Upper lobe of right lung (tissue), 1 donor: ENCODE measurements around the gene GTF2F2. TPM values are rescaled to one million over a fixed set of nuclear protein-coding genes. Genes with fewer than 3 reads are reported as not detected.

ENCODE experiments used
- ATAC-seq: fragments of 200-7000 bp; cut with Tn5 transposase; one replicate; pipeline ENCODE4 v1.9.1; 2020; ENCODE audit warnings: mild to moderate bottlenecking, moderate library complexity
- DNase-seq: peaks from one replicate; pipeline ENCODE4 v3.0.0-alpha.2; 2020
- H3K27ac ChIP-seq: fragments of 200-600 bp; one replicate; pipeline ENCODE4 v1.8.0; 2022
- H3K27me3 ChIP-seq: fragments of 200-600 bp; one replicate; pipeline ENCODE4 v1.8.0; 2022; ENCODE audit warnings: mild to moderate bottlenecking
- H3K36me3 ChIP-seq: fragments of 200-600 bp; one replicate; pipeline ENCODE4 v1.8.0; 2022
- H3K4me1 ChIP-seq: fragments of 200-600 bp; one replicate; pipeline ENCODE4 v1.8.0; 2022
- H3K4me3 ChIP-seq: fragments of 200-600 bp; one replicate; pipeline ENCODE4 v1.8.0; 2022; ENCODE audit warnings: mild to moderate bottlenecking
- H3K9me3 ChIP-seq: fragments of 200-600 bp; one replicate; pipeline ENCODE4 v1.8.0; 2022
- intact Hi-C: fragments of 100-400 bp; cut with DNase I; formaldehyde crosslinking; loops from one replicate; pipeline ENCODE4 v1.11.0; 2022
- total RNA-seq: library from RNA; stranded (reverse); fragmentation: NEBNext Ultra II Directional; extraction: Animal tissue kit (Norgen Biotek cat#: 25700); gene quantifications from one replicate; pipeline ENCODE4 v1.2.1, GENCODE V29; 2021
- TF ChIP-seq, protein P1 (sequence below): fragments of 200-600 bp; IDR thresholded peaks from one replicate; pipeline ENCODE4 v1.8.0; 2022; ENCODE audit warnings: antibody characterized with exemption
- donor health status: DM: no; HTN: yes; CAD: no; lungs with severe emphysema.

GTF2F2 gene
- total RNA-seq, 1 donor from 2014 or later = 14.6 TPM

DNA sequence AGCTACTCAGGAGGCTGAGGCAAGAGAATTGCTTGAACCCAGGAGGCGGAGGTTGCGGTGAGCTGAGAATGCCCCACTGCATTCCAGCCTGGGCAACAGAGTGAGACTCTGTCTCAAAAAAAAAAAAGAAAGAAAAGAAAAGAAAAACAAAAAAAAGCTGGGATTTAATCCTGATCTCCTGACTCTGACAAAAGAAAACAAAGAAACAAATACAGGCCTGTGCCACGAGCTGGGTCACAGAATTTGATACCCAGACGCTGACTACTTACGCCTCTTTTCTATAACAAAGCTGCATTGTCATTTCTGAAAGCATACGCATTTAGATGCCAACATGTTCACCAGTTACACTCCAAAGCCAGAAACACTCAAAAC, 18.2 kb upstream of the GTF2F2 start:
- ATAC-seq = no peak
- intact Hi-C loops = no loop called here
- H3K27me3 ChIP-seq = no peaks in the 10 kb centered on the region
- no peaks in the 10 kb centered on the region for H3K9me3 ChIP-seq
- H3K27ac ChIP-seq = no peak overlapping the region
- no peaks in the 10 kb centered on the region for H3K36me3 ChIP-seq
- H3K4me3 ChIP-seq = no peak overlapping the region
- no peak for DNase-seq
- H3K4me1 ChIP-seq = no peaks in the 10 kb centered on the region
- TF ChIP-seq, protein P1, sequence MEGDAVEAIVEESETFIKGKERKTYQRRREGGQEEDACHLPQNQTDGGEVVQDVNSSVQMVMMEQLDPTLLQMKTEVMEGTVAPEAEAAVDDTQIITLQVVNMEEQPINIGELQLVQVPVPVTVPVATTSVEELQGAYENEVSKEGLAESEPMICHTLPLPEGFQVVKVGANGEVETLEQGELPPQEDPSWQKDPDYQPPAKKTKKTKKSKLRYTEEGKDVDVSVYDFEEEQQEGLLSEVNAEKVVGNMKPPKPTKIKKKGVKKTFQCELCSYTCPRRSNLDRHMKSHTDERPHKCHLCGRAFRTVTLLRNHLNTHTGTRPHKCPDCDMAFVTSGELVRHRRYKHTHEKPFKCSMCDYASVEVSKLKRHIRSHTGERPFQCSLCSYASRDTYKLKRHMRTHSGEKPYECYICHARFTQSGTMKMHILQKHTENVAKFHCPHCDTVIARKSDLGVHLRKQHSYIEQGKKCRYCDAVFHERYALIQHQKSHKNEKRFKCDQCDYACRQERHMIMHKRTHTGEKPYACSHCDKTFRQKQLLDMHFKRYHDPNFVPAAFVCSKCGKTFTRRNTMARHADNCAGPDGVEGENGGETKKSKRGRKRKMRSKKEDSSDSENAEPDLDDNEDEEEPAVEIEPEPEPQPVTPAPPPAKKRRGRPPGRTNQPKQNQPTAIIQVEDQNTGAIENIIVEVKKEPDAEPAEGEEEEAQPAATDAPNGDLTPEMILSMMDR = no peak

DNA sequence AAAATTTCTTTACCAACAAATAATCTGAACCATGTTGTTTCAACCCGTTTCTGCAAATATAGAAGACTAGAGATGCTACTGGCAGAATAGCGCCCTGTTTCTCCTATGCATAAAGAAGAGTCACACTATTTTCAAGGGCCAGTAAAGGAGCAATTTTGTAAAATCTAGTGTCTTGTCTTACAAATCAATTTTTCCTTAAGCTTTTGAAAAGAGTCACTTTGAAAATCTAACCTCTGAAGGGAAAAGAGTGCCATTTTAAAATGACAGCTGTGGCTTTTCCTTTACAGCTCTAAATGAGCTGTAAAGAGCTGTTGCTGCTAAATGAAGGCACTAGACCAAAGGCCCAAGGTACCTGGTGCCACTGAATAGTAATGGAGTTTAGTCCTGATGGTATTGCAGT, 16.9 kb upstream of the GTF2F2 start:
- TF ChIP-seq, protein P1 = no peak
- Histone ChIP-seq H3K36me3 (no peaks in the 10 kb centered on the region), H3K27me3 (no peaks in the 10 kb centered on the region), H3K4me1 (no peaks in the 10 kb centered on the region), H3K9me3 (no peaks in the 10 kb centered on the region), H3K4me3 (no peak overlapping the region), H3K27ac (no peak overlapping the region)
- ATAC-seq = no peak
- no peak for DNase-seq
- intact Hi-C loops = no loop called here

DNA sequence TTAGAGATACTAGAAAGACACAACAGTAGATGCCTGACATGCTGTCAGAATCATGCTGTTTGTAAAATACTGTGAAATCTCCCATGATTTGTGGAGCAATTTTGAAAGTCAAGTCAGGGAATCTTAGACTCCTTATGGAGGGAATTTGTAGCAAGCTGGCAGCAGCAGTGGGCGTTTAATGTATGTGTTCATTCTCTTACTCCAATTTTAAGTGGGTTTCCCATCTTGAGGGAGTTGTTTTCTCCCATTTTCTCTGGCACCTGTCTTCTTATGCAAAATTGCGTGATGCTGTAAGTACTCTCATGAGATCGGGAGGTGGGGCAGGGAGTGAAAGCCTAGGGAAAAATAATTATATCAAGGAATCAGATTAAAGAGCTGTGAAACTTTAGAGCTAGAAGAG, 16.0 kb upstream of the GTF2F2 start:
- DNase-seq (no peak), ATAC-seq (no peak)
- H3K4me3 ChIP-seq = no peak overlapping the region
- no peaks in the 10 kb centered on the region for H3K9me3 ChIP-seq
- H3K27ac ChIP-seq = no peak overlapping the region
- TF ChIP-seq, protein P1 = no peak
- no peaks in the 10 kb centered on the region for H3K36me3 ChIP-seq
- H3K4me1 ChIP-seq = no peaks in the 10 kb centered on the region
- no peaks in the 10 kb centered on the region for H3K27me3 ChIP-seq
- intact Hi-C loops = no loop called here

DNA sequence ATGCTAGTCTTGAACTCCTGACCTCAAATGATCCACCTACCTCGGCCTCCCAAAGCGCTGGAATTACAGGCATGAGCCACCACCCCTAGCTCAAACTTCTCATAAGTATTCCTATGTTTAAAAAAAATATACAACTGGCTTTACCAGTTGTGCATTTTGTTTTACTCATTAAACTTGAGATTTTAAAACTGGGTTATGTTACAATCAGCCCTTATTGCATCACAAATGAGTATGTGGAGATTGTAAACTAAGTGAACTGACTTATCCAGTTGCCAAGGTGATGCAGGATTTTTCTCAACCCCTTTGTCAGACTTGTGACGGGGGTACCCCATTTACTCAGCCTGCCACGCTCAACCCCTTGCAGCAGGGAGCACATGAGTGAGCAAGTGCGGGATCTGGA, 14.4 kb upstream of the GTF2F2 start:
- TF ChIP-seq, protein P1 = no peak
- H3K27me3 ChIP-seq = no peaks in the 10 kb centered on the region

DNA sequence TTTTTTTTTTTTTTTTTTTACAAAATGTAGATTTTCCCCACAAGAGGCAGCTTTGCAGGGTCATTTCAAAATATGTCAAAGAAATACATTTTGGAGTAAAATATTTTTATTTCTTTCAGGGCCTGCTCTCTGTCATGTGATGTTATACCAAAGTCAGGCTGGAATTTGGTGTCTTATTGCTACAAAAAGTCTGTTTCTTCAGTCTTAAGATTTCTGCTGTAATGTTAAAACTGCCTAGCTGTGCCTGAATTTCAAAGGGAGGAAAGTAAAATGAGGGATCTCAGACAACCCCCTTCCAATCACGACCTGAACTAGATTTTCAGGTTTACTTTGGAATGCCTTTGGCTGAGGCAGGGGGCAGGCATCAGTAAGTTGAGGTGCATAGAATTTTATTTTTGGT, 12.8 kb upstream of the GTF2F2 start:
- DNase-seq (no peak), ATAC-seq (no peak)
- Histone ChIP-seq H3K36me3 (no peaks in the 10 kb centered on the region), H3K4me3 (no peak overlapping the region), H3K9me3 (no peaks in the 10 kb centered on the region), H3K27me3 (no peaks in the 10 kb centered on the region), H3K4me1 (no peaks in the 10 kb centered on the region), H3K27ac (no peak overlapping the region)
- intact Hi-C loops = no loop called here
- TF ChIP-seq, protein P1 = no peak

More for the DNA sequence above, 14.4 kb upstream of the GTF2F2 start:
- Histone ChIP-seq H3K27ac (no peak overlapping the region), H3K9me3 (no peaks in the 10 kb centered on the region), H3K4me1 (no peaks in the 10 kb centered on the region), H3K36me3 (no peaks in the 10 kb centered on the region), H3K4me3 (no peak overlapping the region)
- intact Hi-C loops = no loop called here
- ATAC-seq (no peak), DNase-seq (no peak)

DNA sequence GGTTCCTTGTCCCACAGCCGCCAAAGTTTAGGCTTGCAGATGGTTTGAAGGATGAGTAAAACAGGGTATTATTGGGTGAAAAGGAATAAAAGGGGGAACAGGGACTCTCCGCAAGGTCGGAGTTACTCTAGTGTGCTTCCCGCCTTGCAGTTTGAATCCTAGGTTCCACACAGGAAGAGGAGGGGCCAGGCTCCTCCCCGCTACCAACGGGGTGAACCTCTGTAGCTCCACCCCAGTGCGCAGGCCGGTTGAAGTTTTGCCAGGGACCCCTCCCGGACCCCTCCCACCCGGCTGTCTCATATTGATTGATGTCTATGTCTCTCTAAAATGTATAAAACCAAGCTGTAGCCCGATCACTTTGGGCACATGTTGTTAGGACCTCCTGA, 11.6 kb upstream of the GTF2F2 start:
- H3K27me3 ChIP-seq = no peaks in the 10 kb centered on the region
- no peak overlapping the region for H3K27ac ChIP-seq
- ATAC-seq = peak; percentile 24
- TF ChIP-seq, protein P1 = no peak
- no peaks in the 10 kb centered on the region for H3K9me3 ChIP-seq
- H3K36me3 ChIP-seq = no peaks in the 10 kb centered on the region
- intact Hi-C loops = no loop called here
- no peaks in the 10 kb centered on the region for H3K4me1 ChIP-seq
- no peak overlapping the region for H3K4me3 ChIP-seq
- no peak for DNase-seq
